ENCODE data around the gene DOK6. TPM values are rescaled to one million over a fixed set of nuclear protein-coding genes. Genes with fewer than 3 reads are reported as not detected.

DOK6 gene
- total RNA-seq, 1 experiment from 2014 or later, result not detected

DNA sequence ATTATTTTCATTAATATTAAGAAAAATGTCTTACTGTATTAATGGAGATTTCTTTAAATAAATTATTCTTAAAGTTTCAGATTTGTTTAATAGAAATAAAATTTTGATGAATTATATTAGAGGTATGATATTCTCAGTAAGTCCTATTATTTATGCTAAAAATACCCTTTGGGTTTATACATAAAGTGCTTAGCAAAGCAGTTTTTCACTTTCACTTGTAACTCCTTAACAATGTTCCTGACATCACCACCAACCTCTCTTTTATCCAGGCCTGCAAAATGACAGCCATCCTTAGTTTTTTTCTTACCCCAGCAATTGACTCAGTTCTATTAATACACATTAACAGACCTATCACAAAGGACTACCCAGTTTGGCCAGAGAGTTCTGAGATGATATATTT lies 376.6 kb downstream of the DOK6 start:
- TF ChIP-seq, protein P1, sequence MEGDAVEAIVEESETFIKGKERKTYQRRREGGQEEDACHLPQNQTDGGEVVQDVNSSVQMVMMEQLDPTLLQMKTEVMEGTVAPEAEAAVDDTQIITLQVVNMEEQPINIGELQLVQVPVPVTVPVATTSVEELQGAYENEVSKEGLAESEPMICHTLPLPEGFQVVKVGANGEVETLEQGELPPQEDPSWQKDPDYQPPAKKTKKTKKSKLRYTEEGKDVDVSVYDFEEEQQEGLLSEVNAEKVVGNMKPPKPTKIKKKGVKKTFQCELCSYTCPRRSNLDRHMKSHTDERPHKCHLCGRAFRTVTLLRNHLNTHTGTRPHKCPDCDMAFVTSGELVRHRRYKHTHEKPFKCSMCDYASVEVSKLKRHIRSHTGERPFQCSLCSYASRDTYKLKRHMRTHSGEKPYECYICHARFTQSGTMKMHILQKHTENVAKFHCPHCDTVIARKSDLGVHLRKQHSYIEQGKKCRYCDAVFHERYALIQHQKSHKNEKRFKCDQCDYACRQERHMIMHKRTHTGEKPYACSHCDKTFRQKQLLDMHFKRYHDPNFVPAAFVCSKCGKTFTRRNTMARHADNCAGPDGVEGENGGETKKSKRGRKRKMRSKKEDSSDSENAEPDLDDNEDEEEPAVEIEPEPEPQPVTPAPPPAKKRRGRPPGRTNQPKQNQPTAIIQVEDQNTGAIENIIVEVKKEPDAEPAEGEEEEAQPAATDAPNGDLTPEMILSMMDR (conservative IDR thresholded peaks at IDR 0.05), result no peak
- TF ChIP-seq EZH2 (IDR thresholded peaks at IDR 0.05; ENCODE audit: low read depth), result no peak
- Histone ChIP-seq H4K20me1 (ENCODE audit: insufficient read depth) (no peaks in the 10 kb centered on the region), H3K9me3 (ENCODE audit: insufficient read depth, low read depth) (no peaks in the 10 kb centered on the region), H3F3A (ENCODE audit: insufficient read depth, low read depth) (no peaks in the 10 kb centered on the region), H3K27me3 (ENCODE audit: insufficient read depth, low read depth) (no peaks in the 10 kb centered on the region), H3K27ac (no peak overlapping the region), H3K79me2 (ENCODE audit: low read depth) (no peaks in the 10 kb centered on the region), H3K36me3 (ENCODE audit: low read depth) (no peaks in the 10 kb centered on the region), H3K4me2 (no peak overlapping the region), H2AFZ (no peak overlapping the region), H3K4me1 (replicated peaks; ENCODE audit: insufficient read depth) (no peaks in the 10 kb centered on the region), H3K4me3 (no peak overlapping the region), H3K9me2 (ENCODE audit: insufficient read depth) (no peaks in the 10 kb centered on the region)
- ChIA-PET POLR2A (ENCODE audit: unreplicated experiment) (no interaction called here), CTCF (no interaction called here)
- no peak for DNase-seq
- BruUV-seq (replicated peaks), result no TSS peak
- intact Hi-C loops (cut with micrococcal nuclease; ENCODE audit: unreplicated experiment), result no loop called here

- Histone ChIP-seq H3K27me3 (ENCODE audit: insufficient read depth, low read depth) (no peaks in the 10 kb centered on the region), H3K9me2 (ENCODE audit: insufficient read depth) (no peaks in the 10 kb centered on the region), H3K36me3 (ENCODE audit: low read depth) (no peaks in the 10 kb centered on the region), H3K79me2 (ENCODE audit: low read depth) (no peaks in the 10 kb centered on the region), H2AFZ (no peak overlapping the region), H3K9me3 (ENCODE audit: insufficient read depth, low read depth) (no peaks in the 10 kb centered on the region), H3F3A (ENCODE audit: insufficient read depth, low read depth) (no peaks in the 10 kb centered on the region), H3K4me2 (no peak overlapping the region), H3K4me1 (replicated peaks; ENCODE audit: insufficient read depth) (no peaks in the 10 kb centered on the region), H3K27ac (no peak overlapping the region), H3K4me3 (no peak overlapping the region), H4K20me1 (ENCODE audit: insufficient read depth) (no peaks in the 10 kb centered on the region)
- TF ChIP-seq, protein P1 (conservative IDR thresholded peaks at IDR 0.05), result no peak
- TF ChIP-seq EZH2 (IDR thresholded peaks at IDR 0.05; ENCODE audit: low read depth), result no peak
- DNase-seq, result no peak
- POLR2A ChIA-PET (ENCODE audit: unreplicated experiment), result no interaction called here
- CTCF ChIA-PET, result no interaction called here
- BruUV-seq (replicated peaks), result no TSS peak
- intact Hi-C loops (cut with micrococcal nuclease; ENCODE audit: unreplicated experiment), result no loop called here
These were observed 378.0 kb downstream of the DOK6 start for GRCh38 chr18:69778680-69779079.

- no peaks in the 10 kb centered on the region for H3K4me1 ChIP-seq (replicated peaks; ENCODE audit: insufficient read depth)
- no TSS peak for BruUV-seq (replicated peaks)
- no peaks in the 10 kb centered on the region for H3K36me3 ChIP-seq (ENCODE audit: low read depth)
- H3K27me3 ChIP-seq (ENCODE audit: insufficient read depth, low read depth), result no peaks in the 10 kb centered on the region
- no peaks in the 10 kb centered on the region for H3K9me2 ChIP-seq (ENCODE audit: insufficient read depth)
- H4K20me1 ChIP-seq (ENCODE audit: insufficient read depth), result no peaks in the 10 kb centered on the region
- no peaks in the 10 kb centered on the region for H3K9me3 ChIP-seq (ENCODE audit: insufficient read depth, low read depth)
- DNase-seq, result no peak
- no peak overlapping the region for H2AFZ ChIP-seq
- no peak for TF ChIP-seq EZH2 (IDR thresholded peaks at IDR 0.05; ENCODE audit: low read depth)
- TF ChIP-seq, protein P1 (conservative IDR thresholded peaks at IDR 0.05), result no peak
- H3K4me2 ChIP-seq, result no peak overlapping the region
- ChIA-PET POLR2A (ENCODE audit: unreplicated experiment) (no interaction called here), CTCF (no interaction called here)
- H3K79me2 ChIP-seq (ENCODE audit: low read depth), result no peaks in the 10 kb centered on the region
- intact Hi-C loops (cut with micrococcal nuclease; ENCODE audit: unreplicated experiment), result no loop called here
- H3F3A ChIP-seq (ENCODE audit: insufficient read depth, low read depth), result no peaks in the 10 kb centered on the region
- no peak overlapping the region for H3K4me3 ChIP-seq
- H3K27ac ChIP-seq, result no peak overlapping the region
These were observed 380.2 kb downstream of the DOK6 start for GRCh38 chr18:69780851-69781250.

All from PC-9 (cell line).